NCI-H146 treated with DMSO at 0.1 percent for 48 hours (cell line): ENCODE measurements around the gene CDH13.

ENCODE experiments used
- DNase-seq: peaks from one replicate; lab custom pipeline; 2025; ENCODE audit not compliant: unreplicated experiment; lab: John Stamatoyannopoulos, UW

Gene CDH13

GRCh38 chr16:83626676-83627075 lies 999.9 kb downstream of the CDH13 start:
- no peak for DNase-seq

- no peak for DNase-seq
Measured at GRCh38 chr16:83627996-83628395, 1001.2 kb downstream of the CDH13 start.

- no peak for DNase-seq
Measured at GRCh38 chr16:83629426-83629825, 1002.7 kb downstream of the CDH13 start.

GRCh38 chr16:83629836-83630235 lies 1003.1 kb downstream of the CDH13 start:
- no peak for DNase-seq

- no peak for DNase-seq
Measured at GRCh38 chr16:83630979-83631378, 1004.2 kb downstream of the CDH13 start.

GRCh38 chr16:83633286-83633685 lies 1006.5 kb downstream of the CDH13 start:
- DNase-seq, result no peak

GRCh38 chr16:83648347-83648746 lies 1021.6 kb downstream of the CDH13 start:
- no peak for DNase-seq

- DNase-seq, result no peak
Measured at GRCh38 chr16:83651871-83652270, 1025.1 kb downstream of the CDH13 start.

- no peak for DNase-seq
Measured at GRCh38 chr16:83652943-83653342, 1026.2 kb downstream of the CDH13 start.

GRCh38 chr16:83653785-83654184 lies 1027.0 kb downstream of the CDH13 start:
- DNase-seq, result no peak

GRCh38 chr16:83660282-83660681 lies 1033.5 kb downstream of the CDH13 start:
- DNase-seq, result no peak

GRCh38 chr16:83661656-83662055 lies 1034.9 kb downstream of the CDH13 start:
- no peak for DNase-seq

- no peak for DNase-seq
Measured at GRCh38 chr16:83666449-83666848, 1039.7 kb downstream of the CDH13 start.

GRCh38 chr16:83669456-83669855 lies 1042.7 kb downstream of the CDH13 start:
- no peak for DNase-seq

GRCh38 chr16:83674931-83675535 lies 1048.3 kb downstream of the CDH13 start:
- DNase-seq, result no peak

- no peak for DNase-seq
Measured at GRCh38 chr16:83676086-83676485, 1049.3 kb downstream of the CDH13 start.

- DNase-seq, result no peak
Measured at GRCh38 chr16:83680980-83681379, 1054.2 kb downstream of the CDH13 start.

- DNase-seq, result no peak
Measured at GRCh38 chr16:83681381-83681956, 1054.7 kb downstream of the CDH13 start.

- DNase-seq, result no peak
Measured at GRCh38 chr16:83682116-83682867, 1055.5 kb downstream of the CDH13 start.

GRCh38 chr16:83682868-83683235 lies 1056.1 kb downstream of the CDH13 start:
- no peak for DNase-seq

GRCh38 chr16:83685615-83686165 lies 1058.9 kb downstream of the CDH13 start:
- no peak for DNase-seq

GRCh38 chr16:83686726-83687125 lies 1060.0 kb downstream of the CDH13 start:
- DNase-seq, result no peak
